Activated T-helper 1 cell treated with anti-CD3 and anti-CD28 coated beads, Interleukin-12 subunit alpha, Interleukin-12 subunit beta, Interleukin-2, Interleukin-4 antibody, amounts not matched to agents 30 ng/mL and 10 ng/mL and 1 ng/mL, durations not matched to agents 14 hours and 24 hours and 36 hours (primary cell): ENCODE measurements around the gene TAAR9. TPM values are rescaled to one million over a fixed set of nuclear protein-coding genes. Genes with fewer than 3 reads are reported as not detected.

Experiments
- DNase-seq: peaks from one replicate; pipeline ENCODE4 v3.0.0; 2021; ENCODE audit warnings: low spot score
- H3K27ac Mint-ChIP-seq: one replicate; pipeline ENCODE4 v1.8.0; 2021; ENCODE audit warnings: mild to moderate bottlenecking, mixed read lengths
- H3K27me3 Mint-ChIP-seq: one replicate; pipeline ENCODE4 v1.8.0; 2022; ENCODE audit warnings: mild to moderate bottlenecking, moderate library complexity, mixed read lengths; ENCODE audit not compliant: insufficient read depth
- H3K36me3 Mint-ChIP-seq: one replicate; pipeline ENCODE4 v1.8.0; 2021; ENCODE audit warnings: low read depth, mixed read lengths
- H3K4me1 Mint-ChIP-seq: one replicate; pipeline ENCODE4 v1.8.0; 2021; ENCODE audit warnings: low read depth, mixed read lengths
- H3K4me3 Mint-ChIP-seq: one replicate; pipeline ENCODE4 v1.8.0; 2021; ENCODE audit warnings: mild to moderate bottlenecking, moderate library complexity, mixed read lengths
- H3K9me3 Mint-ChIP-seq: one replicate; pipeline ENCODE4 v1.8.0; 2021; ENCODE audit warnings: mixed read lengths
- intact Hi-C: fragments of 100-400 bp; cut with micrococcal nuclease; formaldehyde crosslinking; loops from one replicate; pipeline ENCODE4 v1.15.1; 2024
- total RNA-seq: library from RNA; stranded (reverse); gene quantifications from 2 replicates; pipeline ENCODE4 v1.2.3, GENCODE V29; 2022

Gene TAAR9
- total RNA-seq, 1 donor from 2014 or later, result not detected

DNA sequence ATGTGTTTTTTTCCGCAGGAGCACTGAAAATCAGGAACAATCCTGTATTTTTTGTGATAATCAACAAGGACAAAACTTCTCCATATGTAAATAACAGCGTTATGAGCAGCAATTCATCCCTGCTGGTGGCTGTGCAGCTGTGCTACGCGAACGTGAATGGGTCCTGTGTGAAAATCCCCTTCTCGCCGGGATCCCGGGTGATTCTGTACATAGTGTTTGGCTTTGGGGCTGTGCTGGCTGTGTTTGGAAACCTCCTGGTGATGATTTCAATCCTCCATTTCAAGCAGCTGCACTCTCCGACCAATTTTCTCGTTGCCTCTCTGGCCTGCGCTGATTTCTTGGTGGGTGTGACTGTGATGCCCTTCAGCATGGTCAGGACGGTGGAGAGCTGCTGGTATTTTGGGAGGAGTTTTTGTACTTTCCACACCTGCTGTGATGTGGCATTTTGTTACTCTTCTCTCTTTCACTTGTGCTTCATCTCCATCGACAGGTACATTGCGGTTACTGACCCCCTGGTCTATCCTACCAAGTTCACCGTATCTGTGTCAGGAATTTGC is 32.2 kb downstream of the TAAR9 start, which contains the start of gene TAAR6:
TAAR6 (plus strand) TSS at position 102 of the 557 bp plus-strand sequence; CDS start at position 102, 0 bp downstream.
- H3K36me3 Mint-ChIP-seq, result no peaks in the 10 kb centered on the region
- intact Hi-C loops, result no loop called here

DNA sequence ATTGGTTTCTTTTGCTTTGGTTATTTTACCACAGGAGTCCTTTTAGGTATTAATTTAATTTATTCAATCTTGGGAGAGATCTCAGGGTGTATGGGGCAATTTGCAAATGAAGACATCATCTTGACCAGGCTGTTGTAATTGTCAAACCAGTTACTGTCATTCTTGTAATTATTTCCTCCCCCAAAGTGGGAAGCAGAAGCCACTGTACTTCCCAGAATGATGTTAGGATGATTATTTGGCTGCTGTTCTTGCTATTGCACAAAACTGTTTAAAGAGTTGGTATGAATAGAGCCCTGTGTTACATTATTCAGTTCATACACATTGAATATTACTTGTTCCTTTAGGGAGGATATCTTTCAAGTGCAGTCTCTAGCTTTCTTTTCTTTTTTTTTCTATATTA is 33.7 kb downstream of the TAAR9 start:
- intact Hi-C loops, result no loop called here
- H3K4me1 Mint-ChIP-seq, result no peaks in the 10 kb centered on the region
- H3K36me3 Mint-ChIP-seq, result no peaks in the 10 kb centered on the region
- H3K4me3 Mint-ChIP-seq, result no peak overlapping the region
- no peaks in the 10 kb centered on the region for H3K9me3 Mint-ChIP-seq
- H3K27ac Mint-ChIP-seq, result no peak overlapping the region
- no peak for DNase-seq
- H3K27me3 Mint-ChIP-seq, result peaks cover 15% of the 10 kb centered on the region

More for the DNA sequence above, 32.2 kb downstream of the TAAR9 start, which contains the start of gene TAAR6:
- Mint-ChIP-seq H3K9me3 (no peaks in the 10 kb centered on the region), H3K4me3 (no peak within 1 kb of the TSS), H3K4me1 (no peaks in the 10 kb centered on the region), H3K27ac (no peak within 1 kb of the TSS), H3K27me3 (peaks cover 11% of the 10 kb centered on the region)
- no peak for DNase-seq

- Mint-ChIP-seq H3K4me3 (no peak overlapping the region), H3K36me3 (no peaks in the 10 kb centered on the region), H3K27ac (no peak overlapping the region), H3K9me3 (no peaks in the 10 kb centered on the region), H3K4me1 (no peaks in the 10 kb centered on the region), H3K27me3 (no peaks in the 10 kb centered on the region)
- DNase-seq, result no peak
- intact Hi-C loops, result no loop called here
Observed at GRCh38 chr6:132584698-132585097, 46.6 kb downstream of the TAAR9 start.

- intact Hi-C loops, result no loop called here
- no peak for DNase-seq
- no peaks in the 10 kb centered on the region for H3K9me3 Mint-ChIP-seq
- H3K27ac Mint-ChIP-seq, result no peak overlapping the region
- no peak overlapping the region for H3K4me3 Mint-ChIP-seq
- H3K4me1 Mint-ChIP-seq, result no peaks in the 10 kb centered on the region
- peaks cover 2% of the 10 kb centered on the region for H3K27me3 Mint-ChIP-seq
- H3K36me3 Mint-ChIP-seq, result no peaks in the 10 kb centered on the region
Observed at GRCh38 chr6:132587424-132587823, 49.3 kb downstream of the TAAR9 start.

Other genes with a start within 250 kb of the TAAR9 start
- gene MOXD1, start 136.8 kb upstream of the TAAR9 start, total RNA-seq, result 0.27 and 0.29 TPM in 2 replicates
- gene STX7, start 25.2 kb upstream of the TAAR9 start, total RNA-seq, result 17.3 and 17.5 TPM in 2 replicates
- gene TAAR8, start 14.4 kb downstream of the TAAR9 start, total RNA-seq, result not detected in 2 replicates
- gene TAAR6, start 32.0 kb downstream of the TAAR9 start, total RNA-seq, result not detected in 2 replicates
- not detected in 2 replicates for gene TAAR5, start 51.5 kb downstream of the TAAR9 start, total RNA-seq
- gene TAAR2, start 86.0 kb downstream of the TAAR9 start, total RNA-seq, result not detected in 2 replicates
- not detected in 2 replicates for gene TAAR1, start 120.9 kb downstream of the TAAR9 start, total RNA-seq
- gene VNN1, start 175.8 kb downstream of the TAAR9 start, total RNA-seq, result not detected in 2 replicates
- gene VNN2, start 219.6 kb downstream of the TAAR9 start, total RNA-seq, result 2.5 and 2.7 TPM in 2 replicates